UCSD-AML1 (cell line): Measurements from ENCODE around the gene LRRC18.

Source experiments
- DNase-seq: peaks from one replicate; lab custom pipeline; 2025; ENCODE audit not compliant: unreplicated experiment; lab: John Stamatoyannopoulos, UW

The LRRC18 gene

GRCh38 chr10:48939790-48940325 lies at the start of gene LRRC18:
LRRC18 (minus strand) TSS chr10:48939840; CDS start chr10:48914155, 25,685 bp downstream.
- DNase-seq = no peak

- DNase-seq = no peak
These were observed 46.0 kb upstream of the LRRC18 start for GRCh38 chr10:48985621-48986158.

GRCh38 chr10:48983648-48984351 lies 44.2 kb upstream of the LRRC18 start:
- DNase-seq = no peak

- no peak for DNase-seq
These were observed 42.9 kb upstream of the LRRC18 start for GRCh38 chr10:48982584-48982983.

GRCh38 chr10:48981310-48981907 lies 41.8 kb upstream of the LRRC18 start:
- peak; percentile 19 for DNase-seq

GRCh38 chr10:48978318-48978717 lies 38.7 kb upstream of the LRRC18 start:
- no peak for DNase-seq

- DNase-seq = no peak
These were observed 36.6 kb upstream of the LRRC18 start for GRCh38 chr10:48976196-48976595.

GRCh38 chr10:48974510-48975156 lies 35.0 kb upstream of the LRRC18 start:
- no peak for DNase-seq

GRCh38 chr10:48973065-48973464 lies 33.4 kb upstream of the LRRC18 start:
- DNase-seq = no peak

GRCh38 chr10:48970654-48971053 lies 31.0 kb upstream of the LRRC18 start:
- DNase-seq = no peak

GRCh38 chr10:48970046-48970445 lies 30.4 kb upstream of the LRRC18 start:
- no peak for DNase-seq

GRCh38 chr10:48968036-48968435 lies 28.4 kb upstream of the LRRC18 start:
- no peak for DNase-seq

- no peak for DNase-seq
These were observed 25.8 kb upstream of the LRRC18 start for GRCh38 chr10:48965460-48965859.

- no peak for DNase-seq
These were observed 24.4 kb upstream of the LRRC18 start for GRCh38 chr10:48964038-48964437.

GRCh38 chr10:48958598-48959190 lies 19.1 kb upstream of the LRRC18 start:
- DNase-seq = no peak

- DNase-seq = no peak
These were observed 17.9 kb upstream of the LRRC18 start for GRCh38 chr10:48957361-48958151.

- DNase-seq = no peak
These were observed 12.1 kb upstream of the LRRC18 start for GRCh38 chr10:48951707-48952106.

GRCh38 chr10:48948470-48949037 lies 8.9 kb upstream of the LRRC18 start:
- no peak for DNase-seq

GRCh38 chr10:48947690-48948469 lies 8.2 kb upstream of the LRRC18 start:
- no peak for DNase-seq
